GM12872 (cell line): ENCODE measurements around the gene PLEKHN1.

ENCODE experiments used
- TF ChIP-seq, protein P1 (sequence below): IDR thresholded peaks from 3 replicates; pipeline ENCODE4 v1.5.1; 2011; ENCODE audit warnings: low read depth, mild to moderate bottlenecking, low read length, moderate library complexity; ENCODE audit not compliant: insufficient read depth

PLEKHN1 gene

DNA sequence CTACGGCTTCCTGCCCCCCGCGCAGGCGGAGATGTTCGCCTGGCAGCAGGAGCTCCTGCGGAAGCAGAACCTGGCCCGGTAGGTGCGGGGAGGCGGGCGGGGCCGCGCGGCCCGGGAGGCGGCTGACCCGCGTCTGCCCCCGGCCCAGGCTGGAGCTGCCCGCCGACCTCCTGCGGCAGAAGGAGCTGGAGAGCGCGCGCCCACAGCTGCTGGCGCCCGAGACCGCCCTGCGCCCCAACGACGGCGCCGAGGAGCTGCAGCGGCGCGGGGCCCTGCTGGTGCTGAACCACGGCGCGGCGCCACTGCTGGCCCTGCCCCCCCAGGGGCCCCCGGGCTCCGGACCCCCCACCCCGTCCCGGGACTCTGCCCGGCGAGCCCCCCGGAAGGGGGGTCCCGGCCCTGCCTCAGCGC lies 23.9 kb upstream of the PLEKHN1 start:
- TF ChIP-seq, protein P1, sequence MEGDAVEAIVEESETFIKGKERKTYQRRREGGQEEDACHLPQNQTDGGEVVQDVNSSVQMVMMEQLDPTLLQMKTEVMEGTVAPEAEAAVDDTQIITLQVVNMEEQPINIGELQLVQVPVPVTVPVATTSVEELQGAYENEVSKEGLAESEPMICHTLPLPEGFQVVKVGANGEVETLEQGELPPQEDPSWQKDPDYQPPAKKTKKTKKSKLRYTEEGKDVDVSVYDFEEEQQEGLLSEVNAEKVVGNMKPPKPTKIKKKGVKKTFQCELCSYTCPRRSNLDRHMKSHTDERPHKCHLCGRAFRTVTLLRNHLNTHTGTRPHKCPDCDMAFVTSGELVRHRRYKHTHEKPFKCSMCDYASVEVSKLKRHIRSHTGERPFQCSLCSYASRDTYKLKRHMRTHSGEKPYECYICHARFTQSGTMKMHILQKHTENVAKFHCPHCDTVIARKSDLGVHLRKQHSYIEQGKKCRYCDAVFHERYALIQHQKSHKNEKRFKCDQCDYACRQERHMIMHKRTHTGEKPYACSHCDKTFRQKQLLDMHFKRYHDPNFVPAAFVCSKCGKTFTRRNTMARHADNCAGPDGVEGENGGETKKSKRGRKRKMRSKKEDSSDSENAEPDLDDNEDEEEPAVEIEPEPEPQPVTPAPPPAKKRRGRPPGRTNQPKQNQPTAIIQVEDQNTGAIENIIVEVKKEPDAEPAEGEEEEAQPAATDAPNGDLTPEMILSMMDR: no peak

DNA sequence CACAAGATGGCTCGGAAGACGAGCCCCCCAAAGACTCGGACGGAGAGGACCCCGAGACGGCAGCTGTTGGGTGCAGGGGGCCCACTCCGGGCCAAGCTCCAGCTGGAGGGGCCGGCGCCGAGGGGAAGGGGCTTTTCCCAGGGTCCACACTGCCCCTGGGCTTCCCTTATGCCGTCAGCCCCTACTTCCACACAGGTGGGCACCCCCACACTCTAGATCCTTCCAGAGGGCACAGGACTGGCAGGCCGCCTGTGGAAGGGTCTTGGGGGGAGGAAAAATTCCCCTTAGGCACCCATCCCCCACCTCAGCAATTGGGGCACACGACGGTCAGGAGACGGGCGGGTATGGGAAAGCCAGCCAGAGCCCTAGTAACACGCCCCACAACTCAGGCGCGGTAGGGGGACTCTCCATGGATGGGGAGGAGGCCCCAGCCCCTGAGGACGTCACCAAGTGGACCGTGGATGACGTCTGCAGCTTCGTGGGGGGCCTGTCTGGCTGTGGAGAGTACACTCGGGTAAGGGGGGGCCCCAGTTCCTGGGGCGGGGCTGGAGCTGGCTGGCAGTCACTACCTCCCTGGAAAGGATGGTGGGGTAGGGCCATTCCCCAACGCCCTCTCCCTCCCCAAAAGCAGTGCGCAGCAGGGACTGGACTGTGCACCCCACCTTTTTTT lies 23.3 kb upstream of the PLEKHN1 start:
- TF ChIP-seq, protein P1: no peak

DNA sequence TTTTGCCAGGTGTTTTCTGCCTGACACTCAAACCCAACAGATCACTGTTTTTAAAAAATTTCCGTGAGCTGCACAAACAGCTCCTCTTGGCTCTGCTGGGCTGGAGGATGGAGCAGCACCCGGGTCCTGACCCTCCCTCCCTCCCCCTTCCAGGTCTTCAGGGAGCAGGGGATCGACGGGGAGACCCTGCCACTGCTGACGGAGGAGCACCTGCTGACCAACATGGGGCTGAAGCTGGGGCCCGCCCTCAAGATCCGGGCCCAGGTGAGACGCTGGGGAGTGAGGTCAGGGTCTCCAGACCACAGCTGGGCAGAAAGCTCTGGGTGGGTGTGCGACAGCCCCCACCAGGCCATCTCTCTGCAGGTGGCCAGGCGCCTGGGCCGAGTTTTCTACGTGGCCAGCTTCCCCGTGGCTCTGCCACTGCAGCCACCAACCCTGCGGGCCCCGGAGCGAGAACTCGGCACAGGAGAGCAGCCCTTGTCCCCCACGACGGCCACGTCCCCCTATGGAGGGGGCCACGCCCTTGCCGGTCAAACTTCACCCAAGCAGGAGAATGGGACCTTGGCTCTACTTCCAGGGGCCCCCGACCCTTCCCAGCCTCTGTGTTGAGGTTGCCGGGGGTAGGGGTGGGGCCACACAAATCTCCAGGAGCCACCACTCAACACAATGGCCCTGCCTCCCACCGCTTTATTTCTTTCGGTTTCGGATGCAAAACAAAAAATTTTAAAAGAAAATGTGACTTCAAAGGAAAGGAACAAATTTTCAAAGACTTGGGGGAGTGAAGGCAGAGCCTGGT lies 22.5 kb upstream of the PLEKHN1 start:
- TF ChIP-seq, protein P1: no peak

DNA sequence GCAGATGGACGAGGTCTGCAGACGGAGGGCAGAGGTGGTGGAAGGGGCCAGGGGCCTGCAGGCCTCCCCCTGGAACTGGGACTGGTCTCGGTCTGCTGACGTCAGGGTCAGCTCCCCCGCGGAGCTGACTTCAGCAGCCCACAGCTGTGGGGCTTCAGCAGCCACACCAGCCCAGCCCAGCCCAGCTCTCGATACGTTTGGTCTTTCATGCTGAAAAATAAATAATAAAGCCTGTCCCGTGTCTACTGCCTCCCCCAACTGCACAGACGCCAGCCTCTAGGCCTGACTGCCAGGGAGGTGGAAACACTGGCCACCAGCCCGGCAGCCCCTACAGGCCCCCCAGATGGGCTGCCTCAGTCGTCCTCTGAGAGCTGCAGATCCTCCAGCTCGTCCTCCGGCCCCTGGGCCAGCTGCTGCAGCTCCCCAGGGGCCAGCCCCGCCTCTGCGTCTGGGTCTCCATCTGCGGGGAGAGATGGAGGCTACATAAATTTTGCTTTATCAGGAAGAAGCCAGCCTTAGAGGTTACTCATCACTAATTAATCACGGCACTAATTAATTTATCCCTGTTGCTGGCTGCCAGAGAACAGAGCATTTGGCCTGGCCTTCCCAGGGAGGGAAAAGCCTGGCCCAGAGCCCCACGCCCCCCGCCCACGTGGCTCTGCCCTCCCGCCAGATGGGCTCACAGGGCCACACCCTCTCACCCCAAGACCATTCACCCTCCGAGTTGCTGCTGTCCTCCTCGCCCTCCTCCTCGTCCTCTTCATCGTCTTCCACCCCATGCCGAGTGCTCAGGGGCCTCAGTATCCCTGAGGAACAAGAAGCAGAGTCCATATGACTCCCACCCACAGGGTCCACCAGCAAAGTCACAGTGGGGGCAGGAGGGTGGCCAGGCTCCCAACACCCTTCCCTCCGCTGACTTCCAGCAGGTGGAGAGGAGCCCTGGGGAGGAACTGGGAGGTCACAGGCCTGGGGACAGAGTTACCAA lies 21.6 kb upstream of the PLEKHN1 start:
- TF ChIP-seq, protein P1: no peak

DNA sequence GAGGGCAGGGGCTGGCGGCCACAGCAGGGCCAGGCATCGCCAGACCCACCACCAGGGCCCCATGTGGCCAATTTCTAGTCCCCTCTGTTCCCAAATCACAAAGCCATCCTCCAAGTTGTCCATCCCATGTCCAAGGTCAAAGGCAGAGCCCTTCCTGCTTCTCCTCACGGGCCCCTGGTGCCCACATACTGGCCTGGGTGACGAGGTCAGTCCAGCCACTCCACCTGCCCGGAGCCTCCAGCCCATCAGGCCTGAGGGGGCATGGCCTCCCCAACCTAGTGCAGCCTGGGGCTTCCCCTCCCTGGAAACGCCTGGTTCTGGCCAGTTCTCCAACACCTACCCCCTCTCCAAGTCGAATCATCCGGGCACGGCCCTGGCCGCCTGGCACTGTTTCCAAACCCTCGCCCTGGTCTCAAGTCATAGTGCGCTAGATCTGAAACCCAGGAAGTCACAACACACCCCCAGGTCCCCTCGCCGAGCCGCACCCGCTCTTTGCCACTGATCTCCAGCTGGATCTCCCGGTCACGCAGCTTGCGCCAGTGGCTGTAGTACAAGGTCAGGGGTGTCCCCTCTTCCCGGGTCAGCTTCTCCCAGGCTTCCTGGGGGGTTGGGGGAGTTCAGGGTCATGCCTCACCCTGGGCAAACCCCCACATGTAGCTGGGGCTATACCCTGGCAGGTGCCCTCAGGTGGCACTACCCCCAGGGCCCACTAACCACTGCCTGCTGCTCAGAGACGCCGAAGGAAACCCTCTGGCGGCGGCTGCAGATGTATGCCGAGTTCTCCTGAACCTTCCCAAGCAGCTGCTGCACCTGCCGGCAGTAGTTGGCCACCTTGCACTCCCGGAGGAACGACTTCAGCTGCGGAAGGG lies 20.4 kb upstream of the PLEKHN1 start:
- TF ChIP-seq, protein P1: no peak

DNA sequence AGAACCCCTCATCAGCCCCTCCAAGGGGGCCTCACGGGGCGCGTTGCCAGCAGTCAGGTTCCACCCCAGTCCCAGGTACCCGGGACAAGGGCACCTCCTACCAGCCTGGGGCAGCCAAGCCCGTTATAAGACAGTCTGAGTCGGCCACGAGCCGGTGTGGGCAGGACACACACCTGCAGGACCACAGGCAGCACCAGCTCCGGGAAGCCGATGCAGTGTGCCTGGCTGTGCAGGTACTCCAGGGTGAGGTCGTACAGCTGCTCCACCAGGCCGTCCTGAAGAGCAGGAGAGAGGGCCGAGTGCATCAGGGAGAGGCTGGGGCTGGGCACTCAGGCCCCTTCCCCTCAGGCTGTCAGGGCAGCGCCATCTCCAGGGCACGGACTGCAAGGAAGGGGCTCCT lies 18.3 kb upstream of the PLEKHN1 start:
- TF ChIP-seq, protein P1: no peak
